GM10248 (cell line): ENCODE measurements around the gene STRADA.

Experiments used
- CTCF ChIA-PET: fragments of 300-600 bp; sonication (Branson Sonifier 250); formaldehyde crosslinking; extraction: SDS; loops from one replicate; lab custom pipeline; 2021; ENCODE audit warnings: antibody characterized with exemption; lab: Yijun Ruan, JAX
- POLR2A ChIA-PET: fragments of 350-650 bp; sonication (Branson Sonifier 250); formaldehyde crosslinking; extraction: SDS; loops from one replicate; lab custom pipeline; 2020; ENCODE audit warnings: antibody characterized with exemption; lab: Yijun Ruan, JAX
- DNase-seq: peaks from one replicate; pipeline ENCODE4 v3.0.0; 2012; ENCODE audit errors: extremely low spot score
- TF ChIP-seq, protein P1 (sequence below): IDR thresholded peaks from 2 replicates; pipeline ENCODE4 v1.5.1; 2012; ENCODE audit warnings: mild to moderate bottlenecking, low read depth; ENCODE audit errors: extremely low read depth, missing control alignments, control extremely low read depth

The STRADA gene

DNA sequence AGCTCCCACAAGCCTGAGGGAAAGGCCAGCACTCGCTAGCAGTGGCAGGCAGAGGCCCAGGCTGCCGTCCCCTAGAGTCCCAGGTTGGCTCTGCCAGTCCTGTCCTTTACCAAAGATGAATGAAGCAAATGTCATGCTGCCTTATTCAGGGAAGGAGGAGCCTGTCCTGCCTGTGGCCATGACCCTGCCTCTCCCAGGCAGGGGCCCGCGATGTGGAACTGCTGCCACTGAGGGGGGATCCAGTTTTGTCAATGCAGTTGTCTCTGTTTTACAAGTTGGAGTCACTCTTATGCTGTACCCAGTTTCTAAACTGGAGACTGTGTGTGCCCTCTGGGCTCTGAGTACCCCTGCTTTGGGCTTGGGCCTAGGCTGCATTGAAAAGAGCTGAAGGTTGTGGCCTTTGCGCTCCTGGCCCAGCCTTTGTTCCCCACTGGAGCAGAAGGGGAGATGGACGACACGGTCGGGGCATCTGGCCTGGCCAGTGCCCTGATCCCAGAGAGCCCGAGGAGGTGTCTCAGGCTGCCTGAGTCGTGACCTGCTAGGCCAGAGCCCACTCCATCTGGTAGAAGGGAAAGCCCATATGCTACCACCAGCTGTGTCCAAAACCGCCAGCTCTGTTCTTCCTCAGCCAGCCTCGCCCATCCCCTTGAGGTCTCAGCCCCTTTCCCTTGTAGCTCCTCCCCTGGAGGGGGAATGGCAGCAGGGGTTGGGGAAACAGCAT lies 47.2 kb downstream of the STRADA start:
- ChIA-PET CTCF (interaction anchor here (0.6 to 6.4 kb wide), 8 partner anchors 9 to 172 kb away, joined by 3 to 56 read pairs (median 3); no protein-coding TSS in a partner anchor), POLR2A (interaction anchor here (0.6 to 1.1 kb wide), 5 partner anchors 26 to 591 kb away, joined by 4 to 7 read pairs (median 7); partner anchors contain the start of gene DDX42)
- DNase-seq: no peak
- TF ChIP-seq, protein P1, sequence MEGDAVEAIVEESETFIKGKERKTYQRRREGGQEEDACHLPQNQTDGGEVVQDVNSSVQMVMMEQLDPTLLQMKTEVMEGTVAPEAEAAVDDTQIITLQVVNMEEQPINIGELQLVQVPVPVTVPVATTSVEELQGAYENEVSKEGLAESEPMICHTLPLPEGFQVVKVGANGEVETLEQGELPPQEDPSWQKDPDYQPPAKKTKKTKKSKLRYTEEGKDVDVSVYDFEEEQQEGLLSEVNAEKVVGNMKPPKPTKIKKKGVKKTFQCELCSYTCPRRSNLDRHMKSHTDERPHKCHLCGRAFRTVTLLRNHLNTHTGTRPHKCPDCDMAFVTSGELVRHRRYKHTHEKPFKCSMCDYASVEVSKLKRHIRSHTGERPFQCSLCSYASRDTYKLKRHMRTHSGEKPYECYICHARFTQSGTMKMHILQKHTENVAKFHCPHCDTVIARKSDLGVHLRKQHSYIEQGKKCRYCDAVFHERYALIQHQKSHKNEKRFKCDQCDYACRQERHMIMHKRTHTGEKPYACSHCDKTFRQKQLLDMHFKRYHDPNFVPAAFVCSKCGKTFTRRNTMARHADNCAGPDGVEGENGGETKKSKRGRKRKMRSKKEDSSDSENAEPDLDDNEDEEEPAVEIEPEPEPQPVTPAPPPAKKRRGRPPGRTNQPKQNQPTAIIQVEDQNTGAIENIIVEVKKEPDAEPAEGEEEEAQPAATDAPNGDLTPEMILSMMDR: no peak

DNA sequence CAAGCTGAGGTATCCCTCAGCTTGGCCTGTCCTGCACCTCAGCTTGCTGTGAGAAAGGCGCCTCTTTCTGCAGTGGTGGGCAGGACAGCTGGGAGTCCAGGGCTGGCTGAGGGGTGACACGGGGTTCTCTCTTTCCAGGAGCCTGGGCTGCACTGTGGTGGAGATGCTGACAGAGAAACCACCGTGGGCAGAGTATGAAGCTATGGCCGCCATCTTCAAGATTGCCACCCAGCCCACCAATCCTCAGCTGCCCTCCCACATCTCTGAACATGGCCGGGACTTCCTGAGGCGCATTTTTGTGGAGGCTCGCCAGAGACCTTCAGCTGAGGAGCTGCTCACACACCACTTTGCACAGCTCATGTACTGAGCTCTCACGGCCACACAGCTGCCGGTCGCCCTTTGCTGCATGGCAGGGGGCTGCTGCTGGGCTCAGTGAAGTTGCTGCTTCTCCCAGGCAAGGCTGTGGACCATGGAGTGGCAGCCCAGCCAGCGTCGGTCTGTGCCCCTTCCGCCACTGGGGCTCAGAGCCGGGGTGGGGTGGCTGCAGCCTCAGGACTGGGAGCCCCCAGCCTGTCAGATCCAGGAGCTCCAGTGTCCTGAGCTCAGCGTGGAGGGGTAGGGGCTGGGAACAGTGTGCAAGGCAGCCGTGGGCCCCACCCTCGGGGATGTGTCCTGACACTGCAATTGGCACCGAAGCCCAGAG lies 48.0 kb downstream of the STRADA start:
- no peak for DNase-seq
- ChIA-PET POLR2A (no interaction called here), CTCF (interaction anchor here (2.3 to 6.4 kb wide), 2 partner anchors 9 to 13 kb away, joined by 8 to 56 read pairs; no protein-coding TSS in a partner anchor)
- TF ChIP-seq, protein P1: no peak

DNA sequence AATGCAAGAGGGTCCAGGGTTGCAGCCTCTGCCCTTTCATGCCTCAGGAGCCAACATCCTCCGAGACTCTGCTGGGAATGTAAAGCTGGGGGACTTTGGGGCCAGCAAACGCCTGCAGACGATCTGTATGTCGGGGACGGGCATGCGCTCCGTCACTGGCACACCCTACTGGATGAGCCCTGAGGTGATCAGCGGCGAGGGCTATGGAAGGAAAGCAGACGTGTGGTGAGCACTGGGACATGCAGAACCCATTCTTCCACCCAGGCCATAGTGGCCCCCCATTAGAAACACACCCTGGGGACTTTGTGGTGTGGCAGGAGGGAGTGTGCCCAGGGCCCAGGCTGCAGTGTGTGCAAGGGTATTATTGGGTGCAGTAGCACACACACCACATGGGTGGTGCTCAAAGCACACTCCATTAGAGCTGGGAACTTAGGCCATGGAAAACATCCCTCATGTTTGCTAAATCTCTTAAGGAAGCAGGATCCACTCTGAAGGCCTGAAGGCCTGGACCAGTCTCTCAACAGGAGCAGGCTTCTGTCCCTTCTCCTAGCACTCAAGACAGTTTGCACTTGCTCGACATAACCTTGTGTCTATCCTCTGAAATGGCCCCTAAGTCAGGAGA lies 49.3 kb downstream of the STRADA start:
- POLR2A ChIA-PET: no interaction called here
- CTCF ChIA-PET: interaction anchor here (1.1 kb wide), 1 partner anchor 9 kb away, joined by 3 read pairs; no protein-coding TSS in a partner anchor
- TF ChIP-seq, protein P1: no peak
- no peak for DNase-seq

DNA sequence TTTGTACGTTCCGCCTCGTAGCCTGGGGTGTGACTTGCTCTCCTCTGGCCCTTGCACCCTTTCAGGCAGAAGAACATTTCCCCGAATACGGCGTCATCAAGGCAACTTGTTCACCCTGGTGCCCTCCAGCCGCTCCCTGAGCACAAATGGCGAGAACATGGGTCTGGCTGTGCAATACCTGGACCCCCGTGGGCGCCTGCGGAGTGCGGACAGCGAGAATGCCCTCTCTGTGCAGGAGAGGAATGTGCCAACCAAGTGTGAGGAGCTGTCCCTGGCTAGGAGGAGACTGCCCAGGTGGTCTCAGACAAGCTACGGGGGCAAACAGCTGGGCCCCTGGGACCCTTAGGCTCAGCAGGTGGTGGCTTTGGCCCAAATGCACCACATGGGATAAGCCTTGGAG lies 52.1 kb downstream of the STRADA start:
- TF ChIP-seq, protein P1: no peak
- ChIA-PET CTCF (no interaction called here), POLR2A (no interaction called here)
- no peak for DNase-seq

DNA sequence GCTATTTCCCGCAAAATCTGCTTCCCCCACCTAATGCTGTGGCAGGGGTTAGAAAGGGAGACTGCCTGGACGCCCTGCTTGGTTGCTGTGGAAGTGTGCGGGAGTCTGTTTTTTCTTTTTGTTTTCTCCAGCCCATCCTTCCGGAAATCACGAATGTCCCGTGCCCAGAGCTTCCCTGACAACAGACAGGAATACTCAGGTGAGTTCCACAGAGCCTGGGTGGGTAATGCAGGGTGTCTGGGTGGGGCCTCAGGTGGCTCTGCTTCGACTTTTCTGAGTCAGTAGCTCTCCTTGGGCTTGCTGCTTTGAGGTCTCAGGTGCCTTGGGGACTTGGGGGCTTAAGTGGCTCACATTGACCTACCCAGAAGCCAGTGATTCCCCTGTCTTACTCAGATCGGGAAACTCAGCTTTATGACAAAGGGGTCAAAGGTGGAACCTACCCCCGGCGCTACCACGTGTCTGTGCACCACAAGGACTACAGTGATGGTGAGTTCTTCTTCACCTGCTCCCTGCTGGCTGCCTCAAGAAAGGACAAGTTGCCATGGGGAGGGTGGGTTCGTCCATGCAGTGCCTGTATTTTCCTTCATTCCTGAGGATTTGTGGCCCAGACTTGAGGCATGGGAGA lies 53.1 kb downstream of the STRADA start:
- ChIA-PET CTCF (interaction anchor here (0.9 to 7.9 kb wide), 4 partner anchors 7 to 77 kb away, joined by 3 to 56 read pairs (median 4); no protein-coding TSS in a partner anchor), POLR2A (interaction anchor here (1.1 kb wide), 1 partner anchor 22 kb away, joined by 3 read pairs; no protein-coding TSS in a partner anchor)
- TF ChIP-seq, protein P1: no peak
- DNase-seq: peak; percentile 50

DNA sequence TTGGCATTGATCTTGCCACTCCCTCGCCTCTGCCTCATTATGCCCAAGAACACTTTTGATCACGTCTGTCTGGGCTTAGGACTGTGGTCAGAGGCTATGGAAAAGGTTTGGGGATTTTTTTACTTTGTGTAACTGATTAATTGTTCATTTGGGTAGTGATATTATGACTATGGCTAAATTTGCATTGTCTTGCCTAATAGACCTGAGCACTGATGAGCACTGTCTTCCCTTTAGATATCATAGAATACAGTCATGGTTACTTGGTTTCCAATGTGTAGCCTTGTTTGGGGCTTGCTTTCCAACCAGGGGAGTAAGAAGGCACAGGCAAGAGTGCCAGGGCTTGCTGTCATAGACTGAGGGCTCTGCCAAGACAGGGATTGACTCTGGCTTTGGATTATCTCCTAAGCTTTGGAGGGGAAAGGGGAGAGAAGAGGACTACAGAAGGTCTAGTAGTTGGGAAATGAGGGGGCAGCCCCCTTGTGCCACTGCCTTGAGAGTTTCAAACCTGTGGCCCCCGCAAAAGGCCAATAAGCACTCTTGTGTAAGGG lies 55.4 kb downstream of the STRADA start:
- CTCF ChIA-PET: interaction anchor here (1.0 to 7.9 kb wide), 6 partner anchors 10 to 260 kb away, joined by 3 to 56 read pairs (median 4); no protein-coding TSS in a partner anchor
- DNase-seq: no peak
- TF ChIP-seq, protein P1: no peak
- POLR2A ChIA-PET: no interaction called here
